HG03432 (cell line): ENCODE measurements around the gene LNPK.
"Not testable (repeated sequence)": the region's sequence is repeated elsewhere in the genome, so short reads cannot be mapped to it uniquely, and the experiment has no call there.

ENCODE experiments used
- ATAC-seq: cut with Tn5 transposase; IDR thresholded peaks from one replicate; pipeline ENCODE4 v1.9.1; 2021; ENCODE audit warnings: mild to moderate bottlenecking, moderate library complexity; ENCODE audit not compliant: unreplicated experiment

The LNPK gene

DNA sequence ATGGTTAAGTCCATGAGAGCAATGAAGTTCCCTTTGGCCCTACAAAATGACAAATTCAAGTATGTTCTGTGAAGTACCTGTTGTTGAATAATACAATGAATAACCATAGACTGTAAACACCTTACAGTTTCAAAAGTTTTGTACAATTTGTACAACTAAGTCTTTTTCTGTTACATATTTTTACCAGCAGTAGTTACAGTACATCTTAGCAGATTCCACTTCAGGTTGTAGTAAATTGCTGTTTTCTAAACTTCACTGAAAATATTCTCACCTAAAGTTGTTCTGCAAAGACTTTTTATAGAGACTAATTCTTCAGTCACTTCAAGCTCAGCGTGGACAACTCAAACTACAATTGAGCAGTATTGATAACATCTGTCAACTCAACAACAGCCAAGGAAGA is 28.7 kb downstream of the LNPK start:
- ATAC-seq = no peak

DNA sequence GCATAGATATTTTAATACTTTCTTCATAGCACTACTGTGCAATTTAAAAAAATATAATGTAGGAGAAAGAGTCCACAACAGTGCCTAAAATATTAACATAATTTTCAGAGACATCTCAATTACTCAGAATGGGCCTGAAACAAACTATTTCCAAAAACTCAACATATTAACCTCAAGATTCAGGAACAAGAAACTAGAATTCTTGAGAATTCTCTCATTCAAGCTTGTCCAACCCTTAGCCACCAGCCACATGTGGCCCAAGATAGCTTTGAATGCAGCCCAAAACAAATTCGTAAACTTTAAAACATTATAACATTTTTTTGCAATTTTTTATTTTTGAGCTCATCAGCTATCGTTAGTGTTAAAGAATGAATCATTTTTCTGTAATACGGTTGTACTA is 35.2 kb downstream of the LNPK start:
- no peak for ATAC-seq

- ATAC-seq = no peak
Observed at GRCh38 chr2:175965773-175966172, 36.3 kb downstream of the LNPK start.

GRCh38 chr2:175964195-175964594 is 37.9 kb downstream of the LNPK start:
- no peak for ATAC-seq

DNA sequence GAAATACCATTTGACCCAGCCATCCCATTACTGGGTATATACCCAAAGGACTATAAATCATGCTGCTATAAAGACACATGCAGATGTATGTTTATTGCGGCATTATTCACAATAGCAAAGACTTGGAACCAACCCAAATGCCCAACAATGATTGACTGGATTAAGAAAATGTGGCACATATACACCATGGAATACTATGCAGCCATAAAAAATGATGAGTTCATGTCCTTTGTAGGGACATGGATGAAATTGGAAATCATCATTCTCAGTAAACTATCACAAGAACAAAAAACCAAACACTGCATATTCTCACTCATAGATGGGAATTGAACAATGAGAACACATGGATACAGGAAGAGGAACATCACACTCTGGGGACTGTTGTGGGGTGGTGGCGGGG is 38.9 kb downstream of the LNPK start:
- not testable (repeated sequence) for ATAC-seq

DNA sequence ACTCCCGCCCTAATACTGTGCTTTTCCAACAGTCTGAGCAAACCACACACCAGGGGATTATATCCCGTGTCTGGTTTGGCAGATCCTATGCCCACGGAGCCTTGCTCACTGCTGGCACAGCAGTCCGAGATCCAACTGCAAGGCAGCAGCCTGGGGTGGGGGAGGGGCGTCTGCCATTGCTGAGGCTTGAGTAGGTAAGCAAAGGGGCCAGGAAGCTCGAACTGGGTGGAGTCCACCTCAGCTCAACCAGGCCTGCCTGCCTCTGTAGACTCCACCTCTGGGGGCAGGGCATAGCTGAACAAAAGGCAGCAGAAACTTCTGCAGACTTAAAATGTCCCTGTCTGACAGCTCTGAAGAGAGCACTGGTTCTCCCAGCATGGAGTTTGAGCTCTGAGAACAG is 44.2 kb downstream of the LNPK start:
- ATAC-seq = no peak

- ATAC-seq = no peak
Observed at GRCh38 chr2:175955136-175955535, 46.9 kb downstream of the LNPK start.

DNA sequence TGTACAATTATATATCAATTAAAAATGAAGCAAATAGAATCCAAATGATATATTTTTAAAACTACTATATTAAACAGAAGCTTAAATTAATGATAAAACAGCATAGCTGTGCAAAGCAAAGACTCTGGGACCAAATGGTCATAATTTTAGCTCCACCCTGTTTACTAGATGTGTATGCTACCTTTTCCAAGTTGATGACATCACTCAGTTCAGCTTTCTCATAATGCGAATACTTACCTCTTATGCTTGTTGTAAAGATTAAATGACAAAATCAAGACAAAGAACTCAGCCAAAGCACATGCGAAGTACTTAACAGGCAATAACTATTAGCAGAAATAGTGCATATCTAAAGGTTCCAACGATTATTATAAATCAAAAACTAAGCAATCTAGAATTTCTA is 51.6 kb downstream of the LNPK start:
- no peak for ATAC-seq

- ATAC-seq = no peak
Observed at GRCh38 chr2:175948191-175948590, 53.9 kb downstream of the LNPK start.

DNA sequence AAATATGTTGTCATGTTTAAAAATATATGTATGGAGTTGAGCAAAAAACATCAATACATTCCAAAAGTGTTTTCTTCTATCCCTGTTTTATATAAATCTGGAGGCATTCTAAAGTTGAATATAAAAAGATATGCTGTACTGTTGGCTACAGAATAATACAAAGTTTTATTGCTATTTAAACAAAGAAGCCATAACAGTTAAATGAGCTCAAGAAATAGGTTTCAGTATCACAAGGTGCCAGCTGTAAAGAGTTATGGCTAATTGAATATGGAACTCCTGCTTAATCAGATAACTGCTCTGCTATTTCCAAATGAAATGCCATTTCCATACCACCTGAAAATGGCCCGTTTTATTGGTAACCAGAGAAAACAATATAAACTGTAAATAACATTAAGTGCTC is 55.0 kb downstream of the LNPK start:
- ATAC-seq = no peak

DNA sequence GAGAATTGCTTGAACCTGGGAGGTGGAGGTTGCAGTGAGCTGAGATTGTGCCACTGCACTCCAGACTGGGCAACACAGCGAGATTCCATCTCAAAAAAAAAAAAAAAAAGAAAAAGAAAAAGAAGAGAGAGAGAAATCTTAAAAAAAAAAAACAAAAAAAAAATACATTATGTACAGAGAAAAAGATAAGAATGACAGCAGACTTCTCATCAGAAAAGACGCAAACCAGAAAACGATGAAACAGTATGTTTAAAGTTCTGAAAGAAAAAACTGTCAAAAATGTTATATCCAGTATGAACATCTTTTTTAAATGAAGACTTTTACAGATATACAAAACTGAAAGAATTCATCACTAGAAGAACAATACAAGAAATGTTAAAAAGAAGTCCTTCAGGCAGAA is 60.4 kb downstream of the LNPK start:
- no peak for ATAC-seq

DNA sequence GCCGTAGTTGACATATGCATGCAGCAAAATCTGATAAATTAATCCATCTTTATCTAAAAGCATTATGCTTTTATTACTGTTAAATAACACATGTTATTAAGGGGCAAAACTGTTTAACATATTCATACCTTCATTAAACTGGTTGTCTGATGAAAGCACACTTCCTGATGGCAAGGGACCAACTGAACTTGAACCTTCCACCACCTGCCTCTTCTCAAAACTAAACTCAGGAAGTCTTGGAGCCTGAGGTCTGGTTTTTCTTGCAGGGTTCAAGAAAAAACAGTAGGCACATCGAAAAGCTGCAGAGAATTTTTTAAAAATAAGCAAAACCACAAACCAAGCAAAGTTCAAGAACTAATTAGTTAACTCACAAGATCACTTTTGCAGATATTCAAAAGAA is 64.9 kb downstream of the LNPK start:
- no peak for ATAC-seq

GRCh38 chr2:175935289-175936181 is 66.5 kb downstream of the LNPK start:
- ATAC-seq = no peak

DNA sequence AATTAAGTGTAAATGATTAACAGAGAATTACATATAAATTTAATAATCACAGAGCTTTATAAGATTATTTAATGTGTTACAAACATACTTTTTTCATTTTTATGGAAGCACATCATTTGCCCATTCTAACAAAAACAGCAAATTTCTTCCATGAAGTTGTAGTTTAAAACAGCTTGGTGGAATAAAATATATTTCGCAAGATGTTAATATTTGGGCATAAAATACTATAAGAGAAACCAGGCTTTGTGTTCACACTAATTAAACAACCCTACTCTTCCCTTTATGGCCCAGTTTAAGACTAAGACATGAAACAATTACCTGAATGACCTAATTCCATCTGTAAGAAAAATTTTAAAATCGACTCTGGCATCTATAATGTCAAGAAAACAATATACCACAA is 69.4 kb downstream of the LNPK start:
- ATAC-seq = no peak

- ATAC-seq = no peak
Observed at GRCh38 chr2:175931805-175932204, 70.3 kb downstream of the LNPK start.

GRCh38 chr2:175930504-175930903 is 71.6 kb downstream of the LNPK start:
- ATAC-seq = no peak

DNA sequence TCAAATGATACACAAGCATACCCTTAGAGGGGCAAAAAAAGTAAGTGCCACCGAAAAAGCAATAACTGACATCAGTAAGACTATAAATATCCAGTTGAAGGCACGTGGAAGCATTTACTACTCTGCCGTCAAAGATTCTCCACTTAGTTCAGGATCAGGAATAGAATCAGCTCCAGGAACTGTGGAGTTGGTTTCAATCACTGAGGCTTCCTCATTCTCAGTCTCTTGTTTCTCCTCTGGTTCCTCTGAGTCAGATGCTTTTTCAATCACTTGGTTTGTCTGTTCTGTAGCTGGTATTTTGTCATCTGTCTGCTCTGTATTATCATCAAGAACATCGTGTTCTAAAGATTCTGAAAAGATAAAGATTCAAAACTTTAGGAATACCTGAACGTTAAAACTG is 72.2 kb downstream of the LNPK start:
- ATAC-seq = no peak

DNA sequence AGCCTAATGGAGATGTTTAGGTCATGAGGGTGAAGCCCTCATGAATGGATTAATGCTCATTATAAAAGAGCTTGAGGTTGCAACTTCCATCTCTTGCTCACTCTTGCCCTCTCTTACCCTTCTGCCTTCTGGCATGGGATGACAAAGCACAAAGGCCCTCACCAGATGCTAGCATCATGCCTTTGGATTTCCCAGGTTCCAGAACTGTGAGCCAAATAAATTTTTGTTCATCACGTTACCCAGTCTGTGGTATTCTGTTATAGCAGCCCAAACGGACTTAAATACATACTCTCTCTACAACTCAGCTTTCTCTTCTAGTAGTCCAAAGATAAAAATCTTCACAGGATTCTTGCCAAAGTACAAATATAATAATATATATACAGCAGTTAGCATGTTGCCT is 75.8 kb downstream of the LNPK start:
- ATAC-seq = no peak

DNA sequence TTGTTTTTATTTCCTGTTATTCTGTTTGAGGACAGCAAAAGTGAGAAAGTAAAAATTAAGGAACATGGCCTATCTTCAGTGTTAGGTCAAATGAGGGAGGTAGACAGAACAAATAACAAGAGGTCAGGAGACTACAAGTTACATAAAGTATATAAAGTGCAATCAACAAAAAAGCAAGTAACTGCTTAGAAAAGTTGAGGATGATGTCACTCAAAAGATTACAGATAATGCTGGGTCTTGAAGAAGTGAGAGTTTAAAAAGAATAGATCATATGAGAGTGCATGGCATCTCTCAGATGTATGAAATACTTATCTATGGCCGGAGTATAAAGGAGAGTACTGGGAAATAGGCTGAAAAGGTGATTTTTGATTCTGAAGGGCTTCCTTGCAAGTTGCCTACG is 79.9 kb downstream of the LNPK start:
- no peak for ATAC-seq

DNA sequence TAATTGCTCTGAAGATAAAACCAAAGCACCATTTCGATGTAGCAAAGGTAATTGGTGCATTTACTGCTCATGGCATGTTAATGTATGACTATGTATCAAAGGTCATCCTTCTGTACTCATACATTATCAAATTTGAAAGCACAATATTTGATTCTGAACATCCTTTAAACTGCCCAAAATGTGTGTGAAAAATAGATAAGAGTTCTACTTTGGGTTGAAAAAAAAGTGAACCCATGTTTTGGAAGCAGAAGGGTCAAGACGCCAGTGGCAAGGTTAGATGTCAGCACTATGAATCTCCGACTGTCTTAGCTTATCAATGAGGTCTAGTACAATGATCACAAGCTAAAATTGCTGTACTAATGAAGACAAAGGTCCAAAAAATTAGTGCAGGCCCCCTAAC is 83.1 kb downstream of the LNPK start:
- no peak for ATAC-seq

DNA sequence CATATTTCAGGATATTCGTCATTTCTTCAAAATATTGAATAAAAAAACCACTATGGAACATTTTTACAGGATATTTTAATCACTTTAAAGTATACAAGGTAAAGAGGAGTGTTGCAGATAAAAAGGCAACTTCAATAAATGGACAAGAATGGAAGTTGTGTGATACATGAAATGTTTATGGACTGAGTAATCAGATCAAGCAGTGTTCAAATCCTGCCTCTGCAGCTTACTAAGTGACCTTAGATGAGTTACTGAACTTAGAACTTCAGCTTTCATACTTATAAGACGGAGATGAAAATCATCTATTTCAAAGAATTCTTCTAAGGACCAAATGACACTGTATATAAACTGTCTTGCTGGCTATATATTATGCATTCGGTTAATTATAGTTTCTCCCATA is 87.2 kb downstream of the LNPK start:
- no peak for ATAC-seq

- not testable (repeated sequence) for ATAC-seq
Observed at GRCh38 chr2:175913849-175914743, 88.0 kb downstream of the LNPK start.
